Activated CD4-positive, alpha-beta memory T cell treated with anti-CD3 and anti-CD28 coated beads, Interleukin-2, amount 10 ng/mL, durations not matched to agents 7 days and 5 days (primary cell): Measurements from ENCODE around the gene ZNF524. TPM values are rescaled to one million over a fixed set of nuclear protein-coding genes. Genes with fewer than 3 reads are reported as not detected.
A peak's percentile ranks its signal among the peaks of the same experiment; 100 is the strongest.

Experiments used
- CTCF ChIA-PET: fragments of 350-600 bp; sonication (Branson Sonifier 250); formaldehyde crosslinking; loops from one replicate; lab custom pipeline; 2021; ENCODE audit warnings: antibody characterized with exemption, inconsistent platforms; lab: Charles Lee
- POLR2A ChIA-PET: fragments of 350-600 bp; sonication (Branson Sonifier 250); formaldehyde crosslinking; loops from one replicate; lab custom pipeline; 2021; ENCODE audit warnings: antibody characterized with exemption; lab: Charles Lee
- DNase-seq: peaks from one replicate; pipeline ENCODE4 v3.0.0-alpha.2; 2020
- H3K27ac Mint-ChIP-seq: one replicate; pipeline ENCODE4 v1.8.0; 2021; ENCODE audit warnings: mild to moderate bottlenecking, mixed read lengths
- H3K27me3 Mint-ChIP-seq: one replicate; pipeline ENCODE4 v1.8.0; 2021; ENCODE audit warnings: mixed read lengths
- H3K36me3 Mint-ChIP-seq: one replicate; pipeline ENCODE4 v1.8.0; 2021; ENCODE audit warnings: low read depth, mixed read lengths
- H3K4me1 Mint-ChIP-seq: one replicate; pipeline ENCODE4 v1.8.0; 2021; ENCODE audit warnings: mixed read lengths
- H3K4me3 Mint-ChIP-seq: one replicate; pipeline ENCODE4 v1.8.0; 2021; ENCODE audit warnings: mild to moderate bottlenecking, mixed read lengths
- H3K9me3 Mint-ChIP-seq: one replicate; pipeline ENCODE4 v1.8.0; 2021; ENCODE audit warnings: mixed read lengths
- total RNA-seq, 2 experiments: library from RNA; stranded (reverse); gene quantifications; one replicate each; pipeline ENCODE4 v1.2.3, GENCODE V29; 2021

ZNF524 gene
- total RNA-seq, 2 experiments from 2014 or later = 35.4 to 37.3 TPM

- ChIA-PET CTCF (interaction anchor here (0.7 to 2.7 kb wide), 9 partner anchors 16 to 260 kb away, joined by 3 to 17 read pairs (median 7); partner anchors contain the start of genes KMT5C, U2AF2 and ZNF784), POLR2A (interaction anchor here (0.7 to 4.1 kb wide), 25 partner anchors 9 to 1081 kb away, joined by 3 to 49 read pairs (median 5); partner anchors contain the start of genes KMT5C, PPP6R1, TMEM238 and U2AF2)
- Mint-ChIP-seq H3K4me3 (peak overlapping the region; percentile 98), H3K27ac (peak overlapping the region; percentile 99), H3K9me3 (peaks cover 7% of the 10 kb centered on the region), H3K36me3 (peaks cover 54% of the 10 kb centered on the region), H3K4me1 (peaks cover 31% of the 10 kb centered on the region), H3K27me3 (no peaks in the 10 kb centered on the region)
- DNase-seq = peak; percentile 96
Measured at GRCh38 chr19:55598719-55599467, 1.2 kb upstream of the ZNF524 start.

- peak within 1 kb of the TSS; percentile 98 for H3K4me3 Mint-ChIP-seq
- peak within 1 kb of the TSS; percentile 99 for H3K27ac Mint-ChIP-seq
- H3K9me3 Mint-ChIP-seq = peaks cover 7% of the 10 kb centered on the region
- POLR2A ChIA-PET = interaction anchor here (0.7 to 4.1 kb wide), 27 partner anchors 9 to 1082 kb away, joined by 3 to 49 read pairs (median 4); partner anchors contain the start of genes HSPBP1, KMT5C, PPP6R1 and TMEM238
- peak; percentile 97 for DNase-seq
- H3K4me1 Mint-ChIP-seq = peaks cover 33% of the 10 kb centered on the region
- CTCF ChIA-PET = interaction anchor here (0.7 to 2.7 kb wide), 9 partner anchors 17 to 260 kb away, joined by 3 to 17 read pairs (median 7); partner anchors contain the start of genes KMT5C, U2AF2 and ZNF784
- peaks cover 54% of the 10 kb centered on the region for H3K36me3 Mint-ChIP-seq
- no peaks in the 10 kb centered on the region for H3K27me3 Mint-ChIP-seq
Measured at GRCh38 chr19:55599468-55599841, 633 bp upstream of the ZNF524 start, which contains the start of gene FIZ1. Gene FIZ1 (minus strand): TSS chr19:55599517. CDS start chr19:55597865, 1,652 bp downstream.

- H3K4me3 Mint-ChIP-seq = peak overlapping the region; percentile 98
- H3K27ac Mint-ChIP-seq = peak overlapping the region; percentile 90
- no peaks in the 10 kb centered on the region for H3K9me3 Mint-ChIP-seq
- no peaks in the 10 kb centered on the region for H3K27me3 Mint-ChIP-seq
- no peak for DNase-seq
- H3K4me1 Mint-ChIP-seq = peaks cover 39% of the 10 kb centered on the region
- ChIA-PET POLR2A (interaction anchor here (0.6 to 4.1 kb wide), 6 partner anchors 25 to 344 kb away, joined by 3 to 49 read pairs (median 7); partner anchors contain the start of genes ZNF581, ZNF628 and ZNF784), CTCF (interaction anchor here (1.3 to 2.7 kb wide), 3 partner anchors 26 to 53 kb away, joined by 4 to 17 read pairs (median 14); partner anchors contain the start of gene U2AF2)
- peaks cover 45% of the 10 kb centered on the region for H3K36me3 Mint-ChIP-seq
Measured at GRCh38 chr19:55600662-55601028, 557 bp downstream of the ZNF524 start.

GRCh38 chr19:55601084-55601483 lies 996 bp downstream of the ZNF524 start:
- Mint-ChIP-seq H3K4me1 (peaks cover 41% of the 10 kb centered on the region), H3K9me3 (no peaks in the 10 kb centered on the region), H3K36me3 (peaks cover 44% of the 10 kb centered on the region), H3K27me3 (no peaks in the 10 kb centered on the region), H3K4me3 (peak overlapping the region; percentile 98), H3K27ac (peak overlapping the region; percentile 90)
- DNase-seq = no peak
- ChIA-PET POLR2A (interaction anchor here (0.6 to 4.1 kb wide), 5 partner anchors 24 to 321 kb away, joined by 3 to 49 read pairs (median 10); partner anchors contain the start of genes ZNF581, ZNF628 and ZNF784), CTCF (interaction anchor here (1.0 to 1.3 kb wide), 2 partner anchors 26 to 32 kb away, joined by 3 to 4 read pairs; no protein-coding TSS in a partner anchor)

GRCh38 chr19:55602104-55603001 lies 2.3 kb downstream of the ZNF524 start:
- Mint-ChIP-seq H3K4me3 (no peak overlapping the region), H3K27ac (peak overlapping the region; percentile 90), H3K36me3 (peaks cover 41% of the 10 kb centered on the region), H3K27me3 (no peaks in the 10 kb centered on the region), H3K4me1 (peaks cover 50% of the 10 kb centered on the region), H3K9me3 (no peaks in the 10 kb centered on the region)
- DNase-seq = no peak
- ChIA-PET POLR2A (no interaction called here), CTCF (interaction anchor here (1.0 to 1.3 kb wide), 2 partner anchors 24 to 31 kb away, joined by 3 to 4 read pairs; no protein-coding TSS in a partner anchor)

GRCh38 chr19:55603115-55603514 lies 3.0 kb downstream of the ZNF524 start:
- Mint-ChIP-seq H3K36me3 (peaks cover 42% of the 10 kb centered on the region), H3K27me3 (no peaks in the 10 kb centered on the region), H3K4me3 (peak overlapping the region; percentile 40), H3K27ac (peak overlapping the region; percentile 26), H3K9me3 (no peaks in the 10 kb centered on the region), H3K4me1 (peaks cover 54% of the 10 kb centered on the region)
- ChIA-PET CTCF (no interaction called here), POLR2A (no interaction called here)
- no peak for DNase-seq

GRCh38 chr19:55603581-55604292 lies 3.6 kb downstream of the ZNF524 start:
- CTCF ChIA-PET = interaction anchor here (0.6 to 2.8 kb wide), 5 partner anchors 16 to 142 kb away, joined by 3 to 19 read pairs (median 3); partner anchors contain the start of gene ISOC2
- H3K9me3 Mint-ChIP-seq = no peaks in the 10 kb centered on the region
- peak overlapping the region; percentile 26 for H3K27ac Mint-ChIP-seq
- POLR2A ChIA-PET = interaction anchor here (1.0 to 4.3 kb wide), 5 partner anchors 21 to 196 kb away, joined by 3 to 53 read pairs (median 5); partner anchors contain the start of genes U2AF2, UBE2S, ZNF579 and ZNF784
- H3K27me3 Mint-ChIP-seq = no peaks in the 10 kb centered on the region
- no peak for DNase-seq
- H3K4me1 Mint-ChIP-seq = peaks cover 54% of the 10 kb centered on the region
- H3K36me3 Mint-ChIP-seq = peaks cover 38% of the 10 kb centered on the region
- H3K4me3 Mint-ChIP-seq = peak overlapping the region; percentile 40

GRCh38 chr19:55605207-55605636 lies 5.1 kb downstream of the ZNF524 start:
- ChIA-PET POLR2A (interaction anchor here (0.8 to 4.3 kb wide), 14 partner anchors 12 to 488 kb away, joined by 3 to 53 read pairs (median 4); partner anchors contain the start of genes PPP1R12C, U2AF2, UBE2S and ZNF579), CTCF (interaction anchor here (0.7 to 3.4 kb wide), 15 partner anchors 15 to 221 kb away, joined by 3 to 56 read pairs (median 9); partner anchors contain the start of genes TMEM238 and ZNF784)
- peaks cover 53% of the 10 kb centered on the region for H3K4me1 Mint-ChIP-seq
- DNase-seq = peak; percentile 99
- peaks cover 46% of the 10 kb centered on the region for H3K36me3 Mint-ChIP-seq
- H3K27me3 Mint-ChIP-seq = no peaks in the 10 kb centered on the region
- H3K9me3 Mint-ChIP-seq = no peaks in the 10 kb centered on the region
- H3K27ac Mint-ChIP-seq = peak overlapping the region; percentile 95
- H3K4me3 Mint-ChIP-seq = peak overlapping the region; percentile 76

GRCh38 chr19:55605637-55606470 lies 5.8 kb downstream of the ZNF524 start, which contains the start of gene ZNF865:
Gene ZNF865 (plus strand): TSS chr19:55605647. CDS start chr19:55613619, 7,972 bp downstream.
- H3K4me1 Mint-ChIP-seq = peaks cover 57% of the 10 kb centered on the region
- ChIA-PET POLR2A (interaction anchor here (0.7 to 4.3 kb wide), 17 partner anchors 10 to 489 kb away, joined by 3 to 53 read pairs (median 4); partner anchors contain the start of genes PPP1R12C, U2AF2, UBE2S and ZNF579), CTCF (interaction anchor here (0.6 to 3.4 kb wide), 22 partner anchors 14 to 465 kb away, joined by 3 to 56 read pairs (median 6); partner anchors contain the start of genes TMEM238, ZNF579, ZNF628 and ZNF784)
- no peaks in the 10 kb centered on the region for H3K9me3 Mint-ChIP-seq
- peak within 1 kb of the TSS; percentile 95 for H3K27ac Mint-ChIP-seq
- H3K27me3 Mint-ChIP-seq = no peaks in the 10 kb centered on the region
- peaks cover 46% of the 10 kb centered on the region for H3K36me3 Mint-ChIP-seq
- DNase-seq = peak; percentile 75
- H3K4me3 Mint-ChIP-seq = peak within 1 kb of the TSS; percentile 94

GRCh38 chr19:55606471-55606787 lies 6.3 kb downstream of the ZNF524 start:
- POLR2A ChIA-PET = interaction anchor here (0.7 to 4.3 kb wide), 13 partner anchors 10 to 345 kb away, joined by 3 to 53 read pairs (median 5); partner anchors contain the start of genes U2AF2, UBE2S, ZNF579 and ZNF628
- CTCF ChIA-PET = interaction anchor here (0.6 to 3.4 kb wide), 21 partner anchors 14 to 465 kb away, joined by 3 to 56 read pairs (median 6); partner anchors contain the start of genes TMEM238, ZNF579, ZNF628 and ZNF784
- Mint-ChIP-seq H3K4me3 (peak overlapping the region; percentile 94), H3K27me3 (no peaks in the 10 kb centered on the region), H3K27ac (peak overlapping the region; percentile 93), H3K36me3 (peaks cover 42% of the 10 kb centered on the region), H3K9me3 (no peaks in the 10 kb centered on the region), H3K4me1 (peaks cover 54% of the 10 kb centered on the region)
- DNase-seq = no peak
